ENCODE results near the gene WWOX. TPM values are rescaled to one million over a fixed set of nuclear protein-coding genes. Genes with fewer than 3 reads are reported as not detected.

WWOX gene
- total RNA-seq, 1 experiment from 2014 or later = 79.9 TPM

DNA sequence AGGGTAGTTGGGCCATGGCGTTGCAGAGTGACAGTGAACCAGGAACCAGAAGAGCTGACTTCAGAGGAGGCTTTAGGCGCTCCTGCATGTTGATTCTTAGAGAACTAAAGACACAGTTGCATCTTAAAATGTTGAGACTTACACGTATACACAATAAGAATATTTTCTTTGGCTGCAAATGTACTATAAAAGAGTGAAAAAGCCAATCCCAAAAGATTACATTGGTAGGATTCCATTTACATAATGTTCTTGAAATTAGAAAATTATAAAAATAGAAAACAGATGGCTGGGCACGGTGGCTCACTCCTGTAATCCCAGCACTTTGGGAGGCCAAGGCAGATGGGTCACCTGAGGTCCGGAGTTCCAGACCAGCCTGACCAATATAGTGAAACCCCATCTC lies 738.8 kb downstream of the WWOX start:
- CTCF ChIA-PET = no interaction called here
- POLR2A ChIA-PET (ENCODE audit: low non-redundant PET) = no interaction called here
- BruUV-seq (replicated peaks) = no TSS peak

DNA sequence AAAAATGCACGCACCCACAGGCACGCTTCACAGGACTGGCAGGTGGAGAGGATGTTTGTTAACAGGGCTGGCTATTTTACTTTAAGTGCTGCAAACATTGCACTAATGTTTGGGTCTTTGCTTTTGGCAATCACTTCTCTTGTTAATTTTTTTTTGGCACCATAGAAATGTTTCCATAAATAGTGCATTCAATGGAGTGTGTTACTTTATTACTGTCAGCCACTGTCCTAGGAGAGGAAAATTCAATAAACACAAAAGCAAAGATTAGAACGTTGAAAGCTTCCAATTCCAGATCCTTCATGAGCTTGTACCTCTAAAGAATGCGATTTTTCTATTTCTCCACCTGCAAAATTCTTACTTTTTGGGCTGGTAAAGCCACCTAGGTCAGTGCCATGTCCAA lies 743.5 kb downstream of the WWOX start:
- no peaks in the 10 kb centered on the region for H3K36me3 ChIP-seq (ENCODE audit: insufficient read depth, low read length, poor library complexity, severe bottlenecking)
- H3K27me3 ChIP-seq (replicated peaks; ENCODE audit: insufficient read depth, low read depth, low read length, poor library complexity) = no peaks in the 10 kb centered on the region
- no peaks in the 10 kb centered on the region for H3K9me3 ChIP-seq (ENCODE audit: low read depth, low read length, poor library complexity, severe bottlenecking)
- H3K4me1 ChIP-seq (ENCODE audit: insufficient read depth, low read length, poor library complexity, severe bottlenecking) = no peaks in the 10 kb centered on the region
- ChIA-PET CTCF (no interaction called here), POLR2A (ENCODE audit: low non-redundant PET) (no interaction called here)
- H3K4me3 ChIP-seq (ENCODE audit: low read depth, low read length, poor library complexity, severe bottlenecking) = no peak overlapping the region
- no peak overlapping the region for H3K27ac ChIP-seq (ENCODE audit: low read depth, low read length, poor library complexity, severe bottlenecking)
- BruUV-seq (replicated peaks) = no TSS peak
- DNase-seq (ENCODE audit: low spot score) = no peak
- intact Hi-C loops (cut with micrococcal nuclease; ENCODE audit: unreplicated experiment) = no loop called here
- no peak for TF ChIP-seq EZH2 (IDR thresholded peaks at IDR 0.05; ENCODE audit: borderline replicate concordance, low read depth, low read length, poor library complexity, severe bottlenecking)
- TF ChIP-seq, protein P1, sequence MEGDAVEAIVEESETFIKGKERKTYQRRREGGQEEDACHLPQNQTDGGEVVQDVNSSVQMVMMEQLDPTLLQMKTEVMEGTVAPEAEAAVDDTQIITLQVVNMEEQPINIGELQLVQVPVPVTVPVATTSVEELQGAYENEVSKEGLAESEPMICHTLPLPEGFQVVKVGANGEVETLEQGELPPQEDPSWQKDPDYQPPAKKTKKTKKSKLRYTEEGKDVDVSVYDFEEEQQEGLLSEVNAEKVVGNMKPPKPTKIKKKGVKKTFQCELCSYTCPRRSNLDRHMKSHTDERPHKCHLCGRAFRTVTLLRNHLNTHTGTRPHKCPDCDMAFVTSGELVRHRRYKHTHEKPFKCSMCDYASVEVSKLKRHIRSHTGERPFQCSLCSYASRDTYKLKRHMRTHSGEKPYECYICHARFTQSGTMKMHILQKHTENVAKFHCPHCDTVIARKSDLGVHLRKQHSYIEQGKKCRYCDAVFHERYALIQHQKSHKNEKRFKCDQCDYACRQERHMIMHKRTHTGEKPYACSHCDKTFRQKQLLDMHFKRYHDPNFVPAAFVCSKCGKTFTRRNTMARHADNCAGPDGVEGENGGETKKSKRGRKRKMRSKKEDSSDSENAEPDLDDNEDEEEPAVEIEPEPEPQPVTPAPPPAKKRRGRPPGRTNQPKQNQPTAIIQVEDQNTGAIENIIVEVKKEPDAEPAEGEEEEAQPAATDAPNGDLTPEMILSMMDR (conservative IDR thresholded peaks at IDR 0.05; ENCODE audit: low read depth, low read length) = no peak

More for the DNA sequence above, 738.8 kb downstream of the WWOX start:
- DNase-seq (ENCODE audit: low spot score) = no peak
- H3K4me3 ChIP-seq (ENCODE audit: low read depth, low read length, poor library complexity, severe bottlenecking) = no peak overlapping the region
- H3K27me3 ChIP-seq (replicated peaks; ENCODE audit: insufficient read depth, low read depth, low read length, poor library complexity) = no peaks in the 10 kb centered on the region
- TF ChIP-seq, protein P1 (conservative IDR thresholded peaks at IDR 0.05; ENCODE audit: low read depth, low read length) = no peak
- no peak for TF ChIP-seq EZH2 (IDR thresholded peaks at IDR 0.05; ENCODE audit: borderline replicate concordance, low read depth, low read length, poor library complexity, severe bottlenecking)
- H3K27ac ChIP-seq (ENCODE audit: low read depth, low read length, poor library complexity, severe bottlenecking) = no peak overlapping the region
- no peaks in the 10 kb centered on the region for H3K36me3 ChIP-seq (ENCODE audit: insufficient read depth, low read length, poor library complexity, severe bottlenecking)
- intact Hi-C loops (cut with micrococcal nuclease; ENCODE audit: unreplicated experiment) = no loop called here
- no peaks in the 10 kb centered on the region for H3K4me1 ChIP-seq (ENCODE audit: insufficient read depth, low read length, poor library complexity, severe bottlenecking)
- H3K9me3 ChIP-seq (ENCODE audit: low read depth, low read length, poor library complexity, severe bottlenecking) = no peaks in the 10 kb centered on the region

DNA sequence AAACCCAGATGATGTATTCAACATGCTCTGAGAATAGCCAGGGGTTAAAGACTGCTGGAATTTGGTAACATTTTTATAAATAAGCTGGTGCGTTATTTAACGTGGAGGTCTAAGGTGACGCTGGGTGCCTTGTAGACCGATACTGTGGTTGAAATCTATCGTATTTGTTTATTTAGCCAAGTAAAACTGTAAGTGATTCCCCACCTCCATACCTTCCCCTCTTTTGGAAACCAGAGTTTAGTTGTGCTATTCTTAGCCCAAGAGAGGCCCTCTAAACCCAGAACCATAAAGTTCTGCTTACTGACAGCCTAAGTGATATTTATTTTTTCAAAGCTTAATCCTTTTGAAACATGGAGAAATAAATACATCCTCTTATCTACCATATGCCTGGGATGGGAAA lies 744.5 kb downstream of the WWOX start:
- no TSS peak for BruUV-seq (replicated peaks)
- intact Hi-C loops (cut with micrococcal nuclease; ENCODE audit: unreplicated experiment) = no loop called here
- DNase-seq (ENCODE audit: low spot score) = no peak
- TF ChIP-seq, protein P1 (conservative IDR thresholded peaks at IDR 0.05; ENCODE audit: low read depth, low read length) = no peak
- no peak for TF ChIP-seq EZH2 (IDR thresholded peaks at IDR 0.05; ENCODE audit: borderline replicate concordance, low read depth, low read length, poor library complexity, severe bottlenecking)
- Histone ChIP-seq H3K9me3 (ENCODE audit: low read depth, low read length, poor library complexity, severe bottlenecking) (no peaks in the 10 kb centered on the region), H3K27me3 (replicated peaks; ENCODE audit: insufficient read depth, low read depth, low read length, poor library complexity) (no peaks in the 10 kb centered on the region), H3K27ac (ENCODE audit: low read depth, low read length, poor library complexity, severe bottlenecking) (no peak overlapping the region), H3K36me3 (ENCODE audit: insufficient read depth, low read length, poor library complexity, severe bottlenecking) (no peaks in the 10 kb centered on the region), H3K4me3 (ENCODE audit: low read depth, low read length, poor library complexity, severe bottlenecking) (no peak overlapping the region), H3K4me1 (ENCODE audit: insufficient read depth, low read length, poor library complexity, severe bottlenecking) (no peaks in the 10 kb centered on the region)
- ChIA-PET POLR2A (ENCODE audit: low non-redundant PET) (no interaction called here), CTCF (no interaction called here)

Measured in A673 (cell line).